Activated T-helper 1 cell treated with anti-CD3 and anti-CD28 coated beads, Interleukin-2, amount 50 U/mL, for 16 hours (primary cell): ENCODE data around the gene ATG14.
"Not testable (repeated sequence)": the region's sequence is repeated elsewhere in the genome, so short reads cannot be mapped to it uniquely, and the experiment has no call there.

Source experiments
- DNase-seq, 2 donors: peaks; one replicate each; pipeline ENCODE4 v3.0.0-alpha.2; 2020; ENCODE audit warnings: low read depth in 1 of 2, low spot score in 1 of 2

ATG14 gene

GRCh38 chr14:55352201-55352600 lies 59.4 kb downstream of the ATG14 start:
- DNase-seq, result no peak

GRCh38 chr14:55351111-55351510 lies 60.5 kb downstream of the ATG14 start:
- no peak for DNase-seq

- DNase-seq, result no peak
Observed at GRCh38 chr14:55350461-55350860, 61.2 kb downstream of the ATG14 start.

GRCh38 chr14:55349565-55349964 lies 62.1 kb downstream of the ATG14 start:
- DNase-seq, result no peak

- DNase-seq, result no peak
Observed at GRCh38 chr14:55348766-55349453, 62.7 kb downstream of the ATG14 start.

GRCh38 chr14:55347748-55348147 lies 63.9 kb downstream of the ATG14 start:
- no peak for DNase-seq

- DNase-seq, result no peak
Observed at GRCh38 chr14:55347040-55347439, 64.6 kb downstream of the ATG14 start.

- DNase-seq, result not testable (repeated sequence)
Observed at GRCh38 chr14:55344582-55345163, 67.0 kb downstream of the ATG14 start.

- DNase-seq, result no peak
Observed at GRCh38 chr14:55341781-55342180, 69.8 kb downstream of the ATG14 start.

- DNase-seq, result no peak
Observed at GRCh38 chr14:55340482-55340881, 71.1 kb downstream of the ATG14 start.

GRCh38 chr14:55339770-55340169 lies 71.9 kb downstream of the ATG14 start:
- DNase-seq, result no peak

- DNase-seq, result no peak
Observed at GRCh38 chr14:55336691-55337090, 74.9 kb downstream of the ATG14 start.

GRCh38 chr14:55336162-55336561 lies 75.5 kb downstream of the ATG14 start:
- DNase-seq, result no peak

GRCh38 chr14:55333711-55334485 lies 77.7 kb downstream of the ATG14 start:
- DNase-seq, result no peak

- DNase-seq, result no peak
Observed at GRCh38 chr14:55332654-55333570, 78.7 kb downstream of the ATG14 start.

- peak in 1 of 2 donors; percentile 22 for DNase-seq
Observed at GRCh38 chr14:55329999-55330710, 81.5 kb downstream of the ATG14 start.

- DNase-seq, result no peak
Observed at GRCh38 chr14:55328317-55328716, 83.3 kb downstream of the ATG14 start.

GRCh38 chr14:55327179-55327578 lies 84.5 kb downstream of the ATG14 start:
- DNase-seq, result no peak

- DNase-seq, result no peak
Observed at GRCh38 chr14:55324812-55325211, 86.8 kb downstream of the ATG14 start.

- no peak for DNase-seq
Observed at GRCh38 chr14:55323910-55324309, 87.7 kb downstream of the ATG14 start.

- DNase-seq, result no peak
Observed at GRCh38 chr14:55318694-55319093, 92.9 kb downstream of the ATG14 start.
